ENCODE measurements around the gene TENT5C.
A peak's percentile ranks its signal among the peaks of the same experiment; 100 is the strongest.

Gene TENT5C

DNA sequence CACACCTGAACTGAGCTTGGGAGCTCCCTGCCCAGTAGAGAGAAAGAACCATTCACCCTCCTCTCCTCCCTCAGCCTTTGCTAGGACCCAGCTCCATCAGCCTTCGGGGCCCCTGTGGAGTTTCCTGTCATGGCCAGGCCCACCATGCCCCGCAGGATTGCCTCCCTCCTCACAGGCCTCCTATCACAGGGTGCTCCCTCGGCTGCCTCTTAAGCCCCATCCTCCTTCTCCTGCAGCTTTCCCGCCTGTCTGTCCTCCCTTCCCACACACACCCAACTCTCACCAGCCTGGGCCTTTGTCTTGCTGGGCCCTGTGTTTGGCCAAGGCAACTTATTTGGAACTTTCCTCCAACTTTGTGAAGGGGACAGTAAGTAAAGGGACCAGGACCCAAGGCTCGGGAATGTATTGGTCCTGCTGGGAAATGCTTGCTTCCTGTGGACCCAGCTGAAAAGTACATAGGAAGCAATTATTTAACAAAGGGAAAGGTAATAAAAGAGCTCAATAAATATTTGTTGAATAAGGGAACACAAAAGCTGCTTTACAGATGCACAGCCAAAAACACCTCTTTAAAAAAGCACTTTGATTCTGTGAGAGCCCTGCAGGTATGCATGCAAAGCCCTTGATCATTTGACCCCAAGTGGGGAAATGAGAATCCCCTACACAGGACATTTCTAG lies 31.6 kb upstream of the TENT5C start:
- H3K4me3 ChIP-seq (ENCODE audit: low read length) = no peak overlapping the region
- H3K9me3 ChIP-seq (ENCODE audit: insufficient read depth, low read depth, low read length) = no peaks in the 10 kb centered on the region
- peak overlapping the region; percentile 27; the same call in 1 of the 2 replicates for H3K9ac ChIP-seq (ENCODE audit: low read depth, low read length)
- H3K27me3 ChIP-seq (ENCODE audit: insufficient read depth, low read length) = no peaks in the 10 kb centered on the region
- H3K27ac ChIP-seq (ENCODE audit: low read length) = no peak overlapping the region
- peaks cover 14% of the 10 kb centered on the region; the same call in 1 of the 2 replicates for H3K4me1 ChIP-seq (ENCODE audit: insufficient read depth, low read length)
- H3K36me3 ChIP-seq (ENCODE audit: insufficient read depth, low read depth, low read length) = no peaks in the 10 kb centered on the region

GRCh38 chr1:117575586-117576225 lies 30.1 kb upstream of the TENT5C start:
- H3K36me3 ChIP-seq (ENCODE audit: insufficient read depth, low read depth, low read length) = no peaks in the 10 kb centered on the region
- peaks cover 14% of the 10 kb centered on the region; the same call in 1 of the 2 replicates for H3K4me1 ChIP-seq (ENCODE audit: insufficient read depth, low read length)
- H3K27ac ChIP-seq (ENCODE audit: low read length) = no peak overlapping the region
- H3K9me3 ChIP-seq (ENCODE audit: insufficient read depth, low read depth, low read length) = no peaks in the 10 kb centered on the region
- H3K4me3 ChIP-seq (ENCODE audit: low read length) = no peak overlapping the region
- no peaks in the 10 kb centered on the region for H3K27me3 ChIP-seq (ENCODE audit: insufficient read depth, low read length)
- H3K9ac ChIP-seq (ENCODE audit: low read depth, low read length) = no peak overlapping the region

- Histone ChIP-seq H3K4me1 (ENCODE audit: insufficient read depth, low read length) (peaks cover 14% of the 10 kb centered on the region; the same call in 1 of the 2 replicates), H3K36me3 (ENCODE audit: insufficient read depth, low read depth, low read length) (no peaks in the 10 kb centered on the region), H3K27me3 (ENCODE audit: insufficient read depth, low read length) (no peaks in the 10 kb centered on the region), H3K4me3 (ENCODE audit: low read length) (no peak overlapping the region), H3K27ac (ENCODE audit: low read length) (no peak overlapping the region), H3K9ac (ENCODE audit: low read depth, low read length) (no peak overlapping the region), H3K9me3 (ENCODE audit: insufficient read depth, low read depth, low read length) (no peaks in the 10 kb centered on the region)
These were observed 29.6 kb upstream of the TENT5C start for GRCh38 chr1:117576236-117576635.

- Histone ChIP-seq H3K9me3 (ENCODE audit: insufficient read depth, low read depth, low read length) (no peaks in the 10 kb centered on the region), H3K4me3 (ENCODE audit: low read length) (no peak overlapping the region), H3K36me3 (ENCODE audit: insufficient read depth, low read depth, low read length) (no peaks in the 10 kb centered on the region), H3K27ac (ENCODE audit: low read length) (no peak overlapping the region), H3K4me1 (ENCODE audit: insufficient read depth, low read length) (peaks cover 14% of the 10 kb centered on the region; the same call in 1 of the 2 replicates), H3K27me3 (ENCODE audit: insufficient read depth, low read length) (no peaks in the 10 kb centered on the region), H3K9ac (ENCODE audit: low read depth, low read length) (no peak overlapping the region)
These were observed 28.5 kb upstream of the TENT5C start for GRCh38 chr1:117577191-117577885.

GRCh38 chr1:117578466-117578865 lies 27.4 kb upstream of the TENT5C start:
- Histone ChIP-seq H3K9ac (ENCODE audit: low read depth, low read length) (no peak overlapping the region), H3K36me3 (ENCODE audit: insufficient read depth, low read depth, low read length) (no peaks in the 10 kb centered on the region), H3K27ac (ENCODE audit: low read length) (no peak overlapping the region), H3K4me3 (ENCODE audit: low read length) (no peak overlapping the region), H3K27me3 (ENCODE audit: insufficient read depth, low read length) (no peaks in the 10 kb centered on the region), H3K4me1 (ENCODE audit: insufficient read depth, low read length) (peaks cover 14% of the 10 kb centered on the region; the same call in 1 of the 2 replicates), H3K9me3 (ENCODE audit: insufficient read depth, low read depth, low read length) (no peaks in the 10 kb centered on the region)

GRCh38 chr1:117579221-117579906 lies 26.5 kb upstream of the TENT5C start:
- Histone ChIP-seq H3K27ac (ENCODE audit: low read length) (no peak overlapping the region), H3K4me3 (ENCODE audit: low read length) (no peak overlapping the region), H3K9me3 (ENCODE audit: insufficient read depth, low read depth, low read length) (no peaks in the 10 kb centered on the region), H3K36me3 (ENCODE audit: insufficient read depth, low read depth, low read length) (no peaks in the 10 kb centered on the region), H3K9ac (ENCODE audit: low read depth, low read length) (no peak overlapping the region), H3K4me1 (ENCODE audit: insufficient read depth, low read length) (peaks cover 9% of the 10 kb centered on the region; the same call in 1 of the 2 replicates), H3K27me3 (ENCODE audit: insufficient read depth, low read length) (no peaks in the 10 kb centered on the region)

DNA sequence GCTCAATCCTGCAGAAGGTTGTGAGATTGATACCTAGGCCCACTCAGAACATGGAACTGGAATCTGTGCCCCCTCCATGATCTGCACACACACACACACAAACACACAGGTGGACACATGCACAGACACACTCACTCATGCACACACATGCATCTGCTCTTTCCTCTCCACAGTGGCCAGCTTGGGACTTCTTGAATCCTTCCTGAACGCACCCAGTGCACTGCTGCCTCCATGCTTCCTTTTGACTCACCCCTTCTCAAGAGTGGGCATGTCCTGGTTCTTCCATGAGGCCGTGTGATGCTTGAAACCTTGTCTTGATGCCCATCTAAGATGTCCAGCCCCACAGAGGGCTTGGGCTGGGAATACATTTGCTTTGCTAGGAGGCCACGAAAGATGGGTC lies 25.4 kb upstream of the TENT5C start:
- no peak overlapping the region for H3K27ac ChIP-seq (ENCODE audit: low read length)

DNA sequence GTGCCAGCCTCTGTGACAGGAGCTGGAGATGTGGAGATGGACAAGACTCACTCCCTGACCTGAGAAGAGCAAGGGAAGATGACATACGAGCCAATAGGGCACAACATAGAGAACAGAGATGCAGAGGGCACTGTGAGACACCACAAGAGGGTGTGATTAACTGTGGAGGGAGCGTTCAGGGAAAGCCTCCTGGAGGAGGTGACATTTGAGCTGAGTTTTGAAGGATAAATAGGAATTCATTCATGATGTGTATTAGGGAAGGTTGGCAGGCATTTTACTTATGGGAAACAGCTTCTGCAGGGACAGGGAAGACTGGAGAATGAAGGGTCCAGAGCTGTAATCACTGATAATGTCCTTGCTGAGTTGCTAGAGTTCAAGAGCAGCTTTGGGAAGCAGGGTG lies 25.0 kb upstream of the TENT5C start:
- H3K9me3 ChIP-seq (ENCODE audit: insufficient read depth, low read depth, low read length) = no peaks in the 10 kb centered on the region
- H3K4me1 ChIP-seq (ENCODE audit: insufficient read depth, low read length) = no peaks in the 10 kb centered on the region

More for the DNA sequence above, 25.4 kb upstream of the TENT5C start:
- no peaks in the 10 kb centered on the region for H3K36me3 ChIP-seq (ENCODE audit: insufficient read depth, low read depth, low read length)
- H3K27me3 ChIP-seq (ENCODE audit: insufficient read depth, low read length) = no peaks in the 10 kb centered on the region
- no peak overlapping the region for H3K4me3 ChIP-seq (ENCODE audit: low read length)
- no peaks in the 10 kb centered on the region for H3K9me3 ChIP-seq (ENCODE audit: insufficient read depth, low read depth, low read length)
- no peak overlapping the region for H3K9ac ChIP-seq (ENCODE audit: low read depth, low read length)
- no peaks in the 10 kb centered on the region for H3K4me1 ChIP-seq (ENCODE audit: insufficient read depth, low read length)

DNA sequence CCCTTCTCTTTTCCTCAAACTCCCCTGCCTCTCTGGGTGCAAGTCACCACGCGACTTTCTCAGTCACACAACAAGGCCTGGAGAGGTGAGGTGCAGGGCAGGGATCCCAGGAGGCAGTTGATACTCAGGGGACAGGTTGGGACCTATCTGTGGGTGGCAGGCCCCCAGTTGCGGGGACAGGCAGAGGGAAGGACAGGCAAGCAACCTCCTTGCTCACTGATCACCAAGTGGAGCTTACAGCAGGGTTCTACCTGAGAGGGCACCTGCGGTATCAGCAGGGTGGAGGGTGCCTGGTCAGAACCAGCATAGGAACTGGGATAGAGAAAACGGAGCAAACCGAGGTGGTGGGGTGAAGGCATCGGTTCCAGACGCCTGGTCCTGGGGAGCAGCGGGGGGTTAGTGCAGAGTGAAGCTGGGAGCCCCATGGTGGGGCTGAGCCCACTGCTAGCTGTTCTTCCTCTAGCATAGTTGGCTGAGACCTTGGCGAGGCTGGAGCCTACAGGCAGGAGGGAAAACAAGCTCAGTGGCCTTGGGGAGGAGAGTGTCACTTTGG lies 24.4 kb upstream of the TENT5C start:
- Histone ChIP-seq H3K4me1 (ENCODE audit: insufficient read depth, low read length) (no peaks in the 10 kb centered on the region), H3K27me3 (ENCODE audit: insufficient read depth, low read length) (no peaks in the 10 kb centered on the region), H3K27ac (ENCODE audit: low read length) (no peak overlapping the region), H3K4me3 (ENCODE audit: low read length) (no peak overlapping the region), H3K9me3 (ENCODE audit: insufficient read depth, low read depth, low read length) (no peaks in the 10 kb centered on the region), H3K9ac (ENCODE audit: low read depth, low read length) (no peak overlapping the region), H3K36me3 (ENCODE audit: insufficient read depth, low read depth, low read length) (no peaks in the 10 kb centered on the region)

More for the DNA sequence above, 25.0 kb upstream of the TENT5C start:
- Histone ChIP-seq H3K27ac (ENCODE audit: low read length) (no peak overlapping the region), H3K9ac (ENCODE audit: low read depth, low read length) (no peak overlapping the region), H3K27me3 (ENCODE audit: insufficient read depth, low read length) (no peaks in the 10 kb centered on the region), H3K36me3 (ENCODE audit: insufficient read depth, low read depth, low read length) (no peaks in the 10 kb centered on the region), H3K4me3 (ENCODE audit: low read length) (no peak overlapping the region)

- Histone ChIP-seq H3K4me3 (ENCODE audit: low read length) (no peak overlapping the region), H3K9me3 (ENCODE audit: insufficient read depth, low read depth, low read length) (no peaks in the 10 kb centered on the region), H3K27ac (ENCODE audit: low read length) (no peak overlapping the region), H3K27me3 (ENCODE audit: insufficient read depth, low read length) (no peaks in the 10 kb centered on the region), H3K9ac (ENCODE audit: low read depth, low read length) (no peak overlapping the region), H3K36me3 (ENCODE audit: insufficient read depth, low read depth, low read length) (no peaks in the 10 kb centered on the region), H3K4me1 (ENCODE audit: insufficient read depth, low read length) (no peaks in the 10 kb centered on the region)
These were observed 23.4 kb upstream of the TENT5C start for GRCh38 chr1:117582451-117582850.

DNA sequence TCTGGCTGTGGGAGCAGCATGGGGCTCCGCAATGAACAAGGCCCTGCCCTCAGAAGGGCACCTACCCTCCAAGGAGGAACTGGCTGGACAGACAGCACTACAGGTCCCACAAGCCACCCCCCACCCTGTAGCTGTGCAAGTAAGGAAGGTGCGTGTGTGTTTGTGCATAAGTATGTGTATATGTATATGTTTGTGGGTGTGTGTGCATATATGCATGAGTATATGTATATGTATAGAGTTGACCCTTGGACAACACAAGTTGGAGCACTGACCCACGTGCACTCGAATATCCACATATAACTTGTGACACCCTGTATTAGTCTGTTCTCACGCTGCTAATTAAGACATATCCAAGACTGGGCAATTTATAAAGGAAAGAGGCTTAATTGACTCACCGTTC lies 22.6 kb upstream of the TENT5C start:
- Histone ChIP-seq H3K4me3 (ENCODE audit: low read length) (no peak overlapping the region), H3K27ac (ENCODE audit: low read length) (no peak overlapping the region), H3K9ac (ENCODE audit: low read depth, low read length) (no peak overlapping the region), H3K4me1 (ENCODE audit: insufficient read depth, low read length) (no peaks in the 10 kb centered on the region), H3K36me3 (ENCODE audit: insufficient read depth, low read depth, low read length) (no peaks in the 10 kb centered on the region), H3K27me3 (ENCODE audit: insufficient read depth, low read length) (no peaks in the 10 kb centered on the region), H3K9me3 (ENCODE audit: insufficient read depth, low read depth, low read length) (no peaks in the 10 kb centered on the region)
